SK-N-SH treated with all-trans-retinoic acid at 6 μM for 48 hours (cell line): ENCODE data around the gene MMEL1.

Experiments used
- GLIS3 ChIP-seq: fragments of 250-450 bp; sonication (Bioruptor Pico); IDR thresholded peaks from 2 replicates; pipeline ENCODE4 v1.5.0; 2020; ENCODE audit warnings: mild to moderate bottlenecking, moderate library complexity
- ISL1 ChIP-seq: fragments of 250-450 bp; sonication (Bioruptor Pico); IDR thresholded peaks from 2 replicates; pipeline ENCODE4 v2.1.2; 2022; ENCODE audit warnings: mild to moderate bottlenecking, moderate library complexity
- RARB ChIP-seq: fragments of 250-450 bp; sonication (Bioruptor Pico); IDR thresholded peaks from 2 replicates; pipeline ENCODE4 v1.8.0; 2021; ENCODE audit warnings: mild to moderate bottlenecking, moderate library complexity
- TCF4 ChIP-seq: fragments of 250-450 bp; sonication (Bioruptor Pico); IDR thresholded peaks from 2 replicates; pipeline ENCODE4 v1.8.0; 2021; ENCODE audit warnings: mild to moderate bottlenecking, moderate library complexity, borderline replicate concordance
- ZC3H10 ChIP-seq: fragments of 250-450 bp; sonication (Bioruptor Pico); IDR thresholded peaks from 2 replicates; pipeline ENCODE4 v1.5.1; 2021; ENCODE audit warnings: mild to moderate bottlenecking, moderate library complexity
- ZFP3 ChIP-seq: fragments of 250-450 bp; sonication (Bioruptor Pico); IDR thresholded peaks from 2 replicates; pipeline ENCODE4 v1.5.0; 2020; ENCODE audit warnings: mild to moderate bottlenecking, moderate library complexity
- ZNF565 ChIP-seq: fragments of 450-650 bp; formaldehyde crosslinking; conservative IDR thresholded peaks from 2 replicates; pipeline ENCODE4 v1.5.0; 2020; ENCODE audit warnings: low read depth, mild to moderate bottlenecking, moderate library complexity
- ZNF8 ChIP-seq: fragments of 450-650 bp; formaldehyde crosslinking; IDR thresholded peaks from 2 replicates; pipeline ENCODE4 v1.5.0; 2020; ENCODE audit warnings: mild to moderate bottlenecking, moderate library complexity
- TF ChIP-seq, protein P1 (sequence below): fragments of 250-450 bp; sonication (Bioruptor Pico); IDR thresholded peaks from 2 replicates; pipeline ENCODE4 v1.8.0; 2020; ENCODE audit warnings: mild to moderate bottlenecking, moderate library complexity, borderline replicate concordance

DNA sequence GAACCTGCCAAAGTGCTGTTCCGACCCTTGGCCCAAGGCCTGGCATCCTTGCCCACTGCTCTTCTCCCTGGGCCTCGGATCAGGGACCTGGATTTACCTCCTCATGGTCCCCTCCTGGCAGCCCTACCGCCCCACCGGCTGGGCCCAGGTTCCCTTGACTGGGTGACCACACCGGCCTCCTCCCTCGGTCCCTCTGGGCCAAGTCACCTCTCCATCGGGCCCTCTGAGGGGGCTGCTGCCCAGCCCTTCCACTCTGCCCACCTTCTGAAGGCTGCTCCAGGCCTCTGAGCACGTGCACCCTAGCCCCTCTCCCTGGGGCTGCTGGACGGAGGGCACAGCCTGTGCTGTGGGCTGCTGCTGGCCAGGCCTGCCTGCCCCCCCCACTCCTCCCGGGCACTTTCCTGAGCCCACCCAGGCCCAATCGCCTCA, 9.3 kb upstream of the MMEL1 start:
- TF ChIP-seq GLIS3 (CRISPR knock-in tag) (no peak), ZNF8 (CRISPR knock-in tag) (no peak), TCF4 (CRISPR knock-in tag) (no peak), ZC3H10 (CRISPR knock-in tag) (no peak), RARB (CRISPR knock-in tag) (no peak), ZNF565 (CRISPR knock-in tag) (no peak), ISL1 (no peak), ZFP3 (CRISPR knock-in tag) (no peak)
- TF ChIP-seq, protein P1, sequence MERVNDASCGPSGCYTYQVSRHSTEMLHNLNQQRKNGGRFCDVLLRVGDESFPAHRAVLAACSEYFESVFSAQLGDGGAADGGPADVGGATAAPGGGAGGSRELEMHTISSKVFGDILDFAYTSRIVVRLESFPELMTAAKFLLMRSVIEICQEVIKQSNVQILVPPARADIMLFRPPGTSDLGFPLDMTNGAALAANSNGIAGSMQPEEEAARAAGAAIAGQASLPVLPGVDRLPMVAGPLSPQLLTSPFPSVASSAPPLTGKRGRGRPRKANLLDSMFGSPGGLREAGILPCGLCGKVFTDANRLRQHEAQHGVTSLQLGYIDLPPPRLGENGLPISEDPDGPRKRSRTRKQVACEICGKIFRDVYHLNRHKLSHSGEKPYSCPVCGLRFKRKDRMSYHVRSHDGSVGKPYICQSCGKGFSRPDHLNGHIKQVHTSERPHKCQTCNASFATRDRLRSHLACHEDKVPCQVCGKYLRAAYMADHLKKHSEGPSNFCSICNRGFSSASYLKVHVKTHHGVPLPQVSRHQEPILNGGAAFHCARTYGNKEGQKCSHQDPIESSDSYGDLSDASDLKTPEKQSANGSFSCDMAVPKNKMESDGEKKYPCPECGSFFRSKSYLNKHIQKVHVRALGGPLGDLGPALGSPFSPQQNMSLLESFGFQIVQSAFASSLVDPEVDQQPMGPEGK: no peak
